Measurements from ENCODE around the gene LRCH1. TPM values are rescaled to one million over a fixed set of nuclear protein-coding genes. Genes with fewer than 3 reads are reported as not detected.

The LRCH1 gene
- total RNA-seq, 1 experiment from 2014 or later = 10.5 TPM

- Histone ChIP-seq H3K79me2 (ENCODE audit: low read depth) (peaks cover 18% of the 10 kb centered on the region; the same call in 1 of the 2 replicates), H3F3A (ENCODE audit: insufficient read depth, low read depth) (no peaks in the 10 kb centered on the region), H3K9me3 (ENCODE audit: insufficient read depth, low read depth) (no peaks in the 10 kb centered on the region; the same call in 1 of the 2 replicates), H3K27me3 (ENCODE audit: insufficient read depth, low read depth) (no peaks in the 10 kb centered on the region), H3K27ac (no peak overlapping the region), H3K4me2 (no peak overlapping the region), H3K9me2 (ENCODE audit: insufficient read depth) (no peaks in the 10 kb centered on the region), H3K4me3 (no peak overlapping the region), H4K20me1 (ENCODE audit: insufficient read depth) (peaks cover 10% of the 10 kb centered on the region; the same call in 1 of the 2 replicates), H2AFZ (no peak overlapping the region), H3K36me3 (ENCODE audit: low read depth) (no peaks in the 10 kb centered on the region), H3K4me1 (replicated peaks; ENCODE audit: insufficient read depth) (no peaks in the 10 kb centered on the region)
- DNase-seq = no peak
- CTCF ChIA-PET = no interaction called here
- no TSS peak for BruUV-seq (replicated peaks)
- TF ChIP-seq CTCF (conservative IDR thresholded peaks at IDR 0.05) (no peak), EZH2 (IDR thresholded peaks at IDR 0.05; ENCODE audit: low read depth) (no peak)
- POLR2A ChIA-PET (ENCODE audit: unreplicated experiment) = no interaction called here
- intact Hi-C loops (cut with micrococcal nuclease; ENCODE audit: unreplicated experiment) = no loop called here
Observed at GRCh38 chr13:46614582-46614981, 61.6 kb downstream of the LRCH1 start.

GRCh38 chr13:46615888-46616531, 63.0 kb downstream of the LRCH1 start:
- DNase-seq = no peak
- no peaks in the 10 kb centered on the region for H3K9me2 ChIP-seq (ENCODE audit: insufficient read depth)
- intact Hi-C loops (cut with micrococcal nuclease; ENCODE audit: unreplicated experiment) = no loop called here
- H3F3A ChIP-seq (ENCODE audit: insufficient read depth, low read depth) = no peaks in the 10 kb centered on the region
- no TSS peak for BruUV-seq (replicated peaks)
- H2AFZ ChIP-seq = no peak overlapping the region
- H3K4me1 ChIP-seq (replicated peaks; ENCODE audit: insufficient read depth) = no peaks in the 10 kb centered on the region
- no peak overlapping the region for H3K27ac ChIP-seq
- H3K27me3 ChIP-seq (ENCODE audit: insufficient read depth, low read depth) = no peaks in the 10 kb centered on the region
- no peaks in the 10 kb centered on the region; the same call in 1 of the 2 replicates for H3K9me3 ChIP-seq (ENCODE audit: insufficient read depth, low read depth)
- H3K4me2 ChIP-seq = no peak overlapping the region
- no peak for TF ChIP-seq EZH2 (IDR thresholded peaks at IDR 0.05; ENCODE audit: low read depth)
- no peak overlapping the region for H3K4me3 ChIP-seq
- H3K79me2 ChIP-seq (ENCODE audit: low read depth) = peaks cover 12% of the 10 kb centered on the region; the same call in 1 of the 2 replicates
- POLR2A ChIA-PET (ENCODE audit: unreplicated experiment) = interaction anchor here (0.6 kb wide), 2 partner anchors 1293 to 1478 kb away, joined by 3 to 5 read pairs; no protein-coding TSS in a partner anchor
- CTCF ChIA-PET = no interaction called here
- no peaks in the 10 kb centered on the region for H3K36me3 ChIP-seq (ENCODE audit: low read depth)
- H4K20me1 ChIP-seq (ENCODE audit: insufficient read depth) = peaks cover 10% of the 10 kb centered on the region; the same call in 1 of the 2 replicates

- H3K4me3 ChIP-seq = no peak overlapping the region
- no peaks in the 10 kb centered on the region for H3K9me2 ChIP-seq (ENCODE audit: insufficient read depth)
- no peaks in the 10 kb centered on the region; the same call in 1 of the 2 replicates for H3K9me3 ChIP-seq (ENCODE audit: insufficient read depth, low read depth)
- 0 out of 2 replicates have a peak, but pooled peaks cover 10% of the 10 kb centered on the region for H3K79me2 ChIP-seq (ENCODE audit: low read depth)
- H3K27me3 ChIP-seq (ENCODE audit: insufficient read depth, low read depth) = no peaks in the 10 kb centered on the region
- no peak overlapping the region for H2AFZ ChIP-seq
- no peaks in the 10 kb centered on the region for H3K4me1 ChIP-seq (replicated peaks; ENCODE audit: insufficient read depth)
- DNase-seq = no peak
- BruUV-seq (replicated peaks) = no TSS peak
- intact Hi-C loops (cut with micrococcal nuclease; ENCODE audit: unreplicated experiment) = no loop called here
- peaks cover 10% of the 10 kb centered on the region for H4K20me1 ChIP-seq (ENCODE audit: insufficient read depth)
- no peak overlapping the region for H3K4me2 ChIP-seq
- ChIA-PET POLR2A (ENCODE audit: unreplicated experiment) (no interaction called here), CTCF (no interaction called here)
- H3K36me3 ChIP-seq (ENCODE audit: low read depth) = no peaks in the 10 kb centered on the region
- H3K27ac ChIP-seq = no peak overlapping the region
- no peaks in the 10 kb centered on the region for H3F3A ChIP-seq (ENCODE audit: insufficient read depth, low read depth)
- no peak for TF ChIP-seq CTCF (conservative IDR thresholded peaks at IDR 0.05)
- TF ChIP-seq EZH2 (IDR thresholded peaks at IDR 0.05; ENCODE audit: low read depth) = no peak
Observed at GRCh38 chr13:46617229-46617721, 64.3 kb downstream of the LRCH1 start.

Data from PC-9 (cell line).